ENCODE results near the gene NCBP3.

DNA sequence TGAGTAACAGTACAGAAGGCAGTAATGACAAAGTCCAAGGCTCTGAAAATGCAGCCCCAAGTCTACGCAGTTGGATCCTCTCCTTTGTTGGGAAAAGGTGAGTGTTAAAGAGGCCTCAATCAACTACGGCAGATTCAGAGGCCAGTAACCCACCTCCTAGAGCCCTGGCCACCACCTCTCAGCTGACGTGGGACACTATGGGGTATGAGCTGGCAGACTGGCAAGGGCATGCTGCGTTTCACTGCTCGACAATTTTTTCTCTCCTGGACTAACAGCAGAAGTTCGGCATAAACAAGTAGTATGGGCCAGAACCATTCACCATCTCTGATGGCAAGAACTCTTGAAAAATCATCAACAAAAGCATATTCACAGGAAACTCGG, 17.2 kb downstream of the NCBP3 start:
- TF ChIP-seq, protein P1, sequence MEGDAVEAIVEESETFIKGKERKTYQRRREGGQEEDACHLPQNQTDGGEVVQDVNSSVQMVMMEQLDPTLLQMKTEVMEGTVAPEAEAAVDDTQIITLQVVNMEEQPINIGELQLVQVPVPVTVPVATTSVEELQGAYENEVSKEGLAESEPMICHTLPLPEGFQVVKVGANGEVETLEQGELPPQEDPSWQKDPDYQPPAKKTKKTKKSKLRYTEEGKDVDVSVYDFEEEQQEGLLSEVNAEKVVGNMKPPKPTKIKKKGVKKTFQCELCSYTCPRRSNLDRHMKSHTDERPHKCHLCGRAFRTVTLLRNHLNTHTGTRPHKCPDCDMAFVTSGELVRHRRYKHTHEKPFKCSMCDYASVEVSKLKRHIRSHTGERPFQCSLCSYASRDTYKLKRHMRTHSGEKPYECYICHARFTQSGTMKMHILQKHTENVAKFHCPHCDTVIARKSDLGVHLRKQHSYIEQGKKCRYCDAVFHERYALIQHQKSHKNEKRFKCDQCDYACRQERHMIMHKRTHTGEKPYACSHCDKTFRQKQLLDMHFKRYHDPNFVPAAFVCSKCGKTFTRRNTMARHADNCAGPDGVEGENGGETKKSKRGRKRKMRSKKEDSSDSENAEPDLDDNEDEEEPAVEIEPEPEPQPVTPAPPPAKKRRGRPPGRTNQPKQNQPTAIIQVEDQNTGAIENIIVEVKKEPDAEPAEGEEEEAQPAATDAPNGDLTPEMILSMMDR (conservative IDR thresholded peaks at IDR 0.05) = no peak
- no peak for TF ChIP-seq EZH2 (IDR thresholded peaks at IDR 0.05; ENCODE audit: low read depth)
